K562 (cell line): ENCODE measurements around the gene CBLC. TPM values are rescaled to one million over a fixed set of nuclear protein-coding genes. Genes with fewer than 3 reads are reported as not detected.

ENCODE experiments used
- ESRRB ChIP-seq: fragments of 250-450 bp; sonication (Bioruptor Pico); IDR thresholded peaks from 2 replicates; pipeline ENCODE4 v1.5.0; 2020; ENCODE audit warnings: mild to moderate bottlenecking, moderate library complexity, borderline replicate concordance
- FOXM1 ChIP-seq, 2 experiments: fragments of 450-650 bp in 1 of 2; sonication (generic) in 1 of 2; formaldehyde crosslinking in 1 of 2; IDR thresholded peaks; 2 replicates each; pipeline versions ENCODE4 v1.6.1 to v1.9.0; 2017 to 2022; ENCODE audit warnings: low read depth in 2 of 2, mild to moderate bottlenecking in 2 of 2, missing genetic modification reagents in 1 of 2, moderate library complexity in 1 of 2
- GABPB1 ChIP-seq: sonication (generic); formaldehyde crosslinking; IDR thresholded peaks from 2 replicates; pipeline ENCODE4 v1.8.0; 2022; ENCODE audit warnings: mild to moderate bottlenecking, missing genetic modification reagents
- HDAC6 ChIP-seq: IDR thresholded peaks from 2 replicates; pipeline ENCODE4 v1.6.1; 2012; ENCODE audit warnings: low read depth, mild to moderate bottlenecking, control low read depth, inconsistent platforms, low read length, moderate library complexity
- HLTF ChIP-seq: fragments of 450-650 bp; IDR thresholded peaks from 2 replicates; pipeline ENCODE4 v1.6.1; 2016
- MYC ChIP-seq, 2 experiments: fragments of 250-450 bp in 1 of 2; sonication (Bioruptor Pico) in 1 of 2; IDR thresholded peaks; 2 replicates each; pipeline versions ENCODE4 v1.5.1 to v1.6.1; 2012 to 2021; ENCODE audit warnings: low read depth in 2 of 2, borderline replicate concordance in 1 of 2, improper control_type of control experiment in 1 of 2, low read length in 1 of 2, mild to moderate bottlenecking in 1 of 2, moderate library complexity in 1 of 2
- NBN ChIP-seq: fragments of 450-650 bp; IDR thresholded peaks from 2 replicates; pipeline ENCODE4 v1.6.1; 2016; ENCODE audit warnings: low read depth, mild to moderate bottlenecking
- POLR2A ChIP-seq: fragments of 450-650 bp; conservative IDR thresholded peaks from 2 replicates; pipeline ENCODE4 v1.6.1; 2016
- POLR2B ChIP-seq: fragments of 450-650 bp; IDR thresholded peaks from 2 replicates; pipeline ENCODE4 v1.6.1; 2018; ENCODE audit warnings: low read depth; ENCODE audit not compliant: partially characterized antibody
- RBM39 ChIP-seq: fragments of 200-400 bp; formaldehyde crosslinking; optimal IDR thresholded peaks from 2 replicates; pipeline ENCODE3; 2018; ENCODE audit warnings: low read depth, low read length
- SIRT6 ChIP-seq: IDR thresholded peaks from one replicate; pipeline ENCODE4 v1.6.1; 2012; ENCODE audit warnings: low read depth, mild to moderate bottlenecking, control low read depth, inconsistent platforms, low read length, moderate library complexity
- ZKSCAN3 ChIP-seq: fragments of 250-450 bp; sonication (Bioruptor Pico); IDR thresholded peaks from 2 replicates; pipeline ENCODE4 v1.4.0; 2020
- ZNF277 ChIP-seq: fragments of 250-450 bp; sonication (Bioruptor Pico); IDR thresholded peaks from 2 replicates; pipeline ENCODE4 v1.8.0; 2022; ENCODE audit warnings: inconsistent platforms, mild to moderate bottlenecking, moderate library complexity, borderline replicate concordance
- ZNF408 ChIP-seq: fragments of 250-450 bp; sonication (Bioruptor Pico); IDR thresholded peaks from 2 replicates; pipeline ENCODE4 v1.4.0; 2020; ENCODE audit warnings: low read depth, mild to moderate bottlenecking, moderate library complexity
- polyA plus RNA-seq, 8 experiments: library from polyadenylated mRNA; depleted of rRNA in 4 of 8; stranded (reverse) in 5 of 8; unstranded in 3 of 8; fragments of >200 nt; fragmentation: Nextera tagmentation in 2 of 8; fragmentation: Illumina TruSeq in 1 of 8; extraction: Ambion mirVana in 2 of 8; extraction: Trizol in 1 of 8; gene quantifications; 2 replicates each; pipeline versions ENCODE4 v1.2.1 to v1.2.3, GENCODE V29; 2011 to 2014; ENCODE audit warnings: inconsistent platforms in 1 of 8, missing spikeins in 1 of 8
- total RNA-seq, 7 experiments: library from RNA; depleted of rRNA in 6 of 7; stranded (reverse); fragments of >200 nt in 6 of 7; fragmentation: Illumina TruSeq in 2 of 7; extraction: Trizol in 2 of 7; gene quantifications; 2 replicates each; pipeline versions ENCODE4 v1.2.1 to v1.2.3, GENCODE V29; 2011 to 2021; ENCODE audit warnings: low replicate concordance in 1 of 7
- TF ChIP-seq, protein P1 (sequence below): fragments of 200-800 bp; sonication (Bioruptor generic); IDR thresholded peaks from 2 replicates; pipeline ENCODE4 v1.6.1; 2017; ENCODE audit warnings: missing genetic modification characterization, missing compliant biosample characterization
- TF ChIP-seq, protein P2 (sequence below): fragments of 250-450 bp; sonication (Bioruptor Pico); IDR thresholded peaks from 2 replicates; pipeline ENCODE4 v1.8.0; 2022; ENCODE audit warnings: inconsistent platforms
- TF ChIP-seq, protein P3 (sequence below): fragments of 450-650 bp; conservative IDR thresholded peaks from 2 replicates; pipeline ENCODE4 v1.6.1; 2016; ENCODE audit warnings: missing genetic modification characterization, low read depth, mild to moderate bottlenecking, control low read depth, missing compliant biosample characterization
- TF ChIP-seq, protein P4 (sequence below), 2 experiments: fragments of 200-800 bp in 1 of 2; sonication (Bioruptor generic) in 1 of 2; sonication (generic) in 1 of 2; formaldehyde crosslinking in 1 of 2; IDR thresholded peaks in 1 of 2; conservative IDR thresholded peaks in 1 of 2; 2 replicates each; pipeline versions ENCODE4 v1.5.0 to v1.6.1; 2016 to 2020; ENCODE audit warnings: missing compliant biosample characterization in 1 of 2, missing genetic modification characterization in 1 of 2, missing genetic modification reagents in 1 of 2

The CBLC gene
- total and polyA plus RNA-seq, 9 of the 15 experiments (the other 6 are each of a cell fraction or from before 2014, with no cell fraction given): 0.09 TPM; not detected in 8

DNA sequence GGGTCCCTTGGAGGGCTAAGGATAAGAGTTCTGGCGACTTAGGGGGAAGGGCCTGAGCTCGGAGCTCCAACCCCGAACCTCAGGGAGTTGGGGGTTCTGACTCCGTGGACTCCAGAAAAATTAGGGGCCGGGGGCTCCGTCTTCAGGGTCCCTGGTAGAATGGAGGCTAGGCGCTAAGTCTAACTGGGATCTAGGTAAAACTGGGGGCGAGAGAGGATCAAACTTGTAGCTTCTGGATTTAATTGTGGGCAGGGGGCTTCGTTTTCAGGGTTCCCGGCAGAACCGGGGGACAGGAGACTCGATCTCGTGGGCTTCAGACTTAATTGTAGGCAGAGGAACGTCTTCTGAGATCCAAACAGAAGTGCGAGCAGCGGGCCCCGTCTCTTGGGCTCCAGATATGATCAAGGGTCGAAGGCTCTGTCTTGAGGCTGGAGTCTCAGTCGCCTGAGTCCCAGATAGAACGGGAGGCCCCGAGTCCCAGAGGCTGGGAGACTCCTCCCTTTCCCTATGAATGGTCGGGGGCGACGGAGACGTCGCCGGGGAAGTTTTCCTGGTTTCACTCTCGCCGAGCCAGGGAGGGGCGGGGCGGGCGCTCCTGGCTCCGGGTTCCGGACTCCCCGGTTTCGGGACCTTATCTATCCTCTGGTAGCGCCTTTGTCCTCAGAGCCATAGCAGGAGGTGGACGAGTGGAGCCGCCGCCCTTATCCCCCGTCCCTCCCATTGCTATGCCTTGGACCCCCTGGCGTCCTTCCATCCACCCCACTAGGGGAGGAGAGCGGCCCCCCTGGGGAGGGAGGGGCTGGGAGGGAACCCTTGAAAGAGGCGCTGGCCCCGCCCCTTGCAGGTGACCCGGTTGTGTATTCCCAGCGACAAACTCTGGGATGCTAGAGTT, 69.7 kb downstream of the CBLC start (continued):
- TF ChIP-seq HDAC6 (no peak), SIRT6 (no peak), GABPB1 (0 out of 2 replicates have a peak, but pooled peaks have one; percentile 64), POLR2B (no peak), FOXM1 (IDR thresholded peaks at IDR 0.05; ENCODE audit: low read depth) (no peak), FOXM1 (CRISPR knock-in tag; IDR thresholded peaks at IDR 0.05; ENCODE audit: low read depth) (no peak), ZKSCAN3 (CRISPR knock-in tag) (no peak), HLTF (no peak), NBN (no peak), ZNF408 (CRISPR knock-in tag) (no peak), RBM39 (no peak), MYC (IDR thresholded peaks at IDR 0.05; ENCODE audit: low read depth, low read length) (no peak), MYC (CRISPR knock-in tag; IDR thresholded peaks at IDR 0.05; ENCODE audit: borderline replicate concordance, low read depth) (no peak), ZNF277 (CRISPR knock-in tag) (no peak), ESRRB (no peak), POLR2A (0 out of 2 replicates have a peak, but pooled peaks have one; percentile 24)
- TF ChIP-seq, protein P1, sequence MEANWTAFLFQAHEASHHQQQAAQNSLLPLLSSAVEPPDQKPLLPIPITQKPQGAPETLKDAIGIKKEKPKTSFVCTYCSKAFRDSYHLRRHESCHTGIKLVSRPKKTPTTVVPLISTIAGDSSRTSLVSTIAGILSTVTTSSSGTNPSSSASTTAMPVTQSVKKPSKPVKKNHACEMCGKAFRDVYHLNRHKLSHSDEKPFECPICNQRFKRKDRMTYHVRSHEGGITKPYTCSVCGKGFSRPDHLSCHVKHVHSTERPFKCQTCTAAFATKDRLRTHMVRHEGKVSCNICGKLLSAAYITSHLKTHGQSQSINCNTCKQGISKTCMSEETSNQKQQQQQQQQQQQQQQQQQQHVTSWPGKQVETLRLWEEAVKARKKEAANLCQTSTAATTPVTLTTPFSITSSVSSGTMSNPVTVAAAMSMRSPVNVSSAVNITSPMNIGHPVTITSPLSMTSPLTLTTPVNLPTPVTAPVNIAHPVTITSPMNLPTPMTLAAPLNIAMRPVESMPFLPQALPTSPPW (CRISPR knock-in tag): peak; percentile 83
- TF ChIP-seq, protein P2, sequence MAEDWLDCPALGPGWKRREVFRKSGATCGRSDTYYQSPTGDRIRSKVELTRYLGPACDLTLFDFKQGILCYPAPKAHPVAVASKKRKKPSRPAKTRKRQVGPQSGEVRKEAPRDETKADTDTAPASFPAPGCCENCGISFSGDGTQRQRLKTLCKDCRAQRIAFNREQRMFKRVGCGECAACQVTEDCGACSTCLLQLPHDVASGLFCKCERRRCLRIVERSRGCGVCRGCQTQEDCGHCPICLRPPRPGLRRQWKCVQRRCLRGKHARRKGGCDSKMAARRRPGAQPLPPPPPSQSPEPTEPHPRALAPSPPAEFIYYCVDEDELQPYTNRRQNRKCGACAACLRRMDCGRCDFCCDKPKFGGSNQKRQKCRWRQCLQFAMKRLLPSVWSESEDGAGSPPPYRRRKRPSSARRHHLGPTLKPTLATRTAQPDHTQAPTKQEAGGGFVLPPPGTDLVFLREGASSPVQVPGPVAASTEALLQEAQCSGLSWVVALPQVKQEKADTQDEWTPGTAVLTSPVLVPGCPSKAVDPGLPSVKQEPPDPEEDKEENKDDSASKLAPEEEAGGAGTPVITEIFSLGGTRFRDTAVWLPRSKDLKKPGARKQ: no peak
- TF ChIP-seq, protein P3, sequence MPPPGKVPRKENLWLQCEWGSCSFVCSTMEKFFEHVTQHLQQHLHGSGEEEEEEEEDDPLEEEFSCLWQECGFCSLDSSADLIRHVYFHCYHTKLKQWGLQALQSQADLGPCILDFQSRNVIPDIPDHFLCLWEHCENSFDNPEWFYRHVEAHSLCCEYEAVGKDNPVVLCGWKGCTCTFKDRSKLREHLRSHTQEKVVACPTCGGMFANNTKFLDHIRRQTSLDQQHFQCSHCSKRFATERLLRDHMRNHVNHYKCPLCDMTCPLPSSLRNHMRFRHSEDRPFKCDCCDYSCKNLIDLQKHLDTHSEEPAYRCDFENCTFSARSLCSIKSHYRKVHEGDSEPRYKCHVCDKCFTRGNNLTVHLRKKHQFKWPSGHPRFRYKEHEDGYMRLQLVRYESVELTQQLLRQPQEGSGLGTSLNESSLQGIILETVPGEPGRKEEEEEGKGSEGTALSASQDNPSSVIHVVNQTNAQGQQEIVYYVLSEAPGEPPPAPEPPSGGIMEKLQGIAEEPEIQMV (tag): no peak
- TF ChIP-seq, protein P4, sequence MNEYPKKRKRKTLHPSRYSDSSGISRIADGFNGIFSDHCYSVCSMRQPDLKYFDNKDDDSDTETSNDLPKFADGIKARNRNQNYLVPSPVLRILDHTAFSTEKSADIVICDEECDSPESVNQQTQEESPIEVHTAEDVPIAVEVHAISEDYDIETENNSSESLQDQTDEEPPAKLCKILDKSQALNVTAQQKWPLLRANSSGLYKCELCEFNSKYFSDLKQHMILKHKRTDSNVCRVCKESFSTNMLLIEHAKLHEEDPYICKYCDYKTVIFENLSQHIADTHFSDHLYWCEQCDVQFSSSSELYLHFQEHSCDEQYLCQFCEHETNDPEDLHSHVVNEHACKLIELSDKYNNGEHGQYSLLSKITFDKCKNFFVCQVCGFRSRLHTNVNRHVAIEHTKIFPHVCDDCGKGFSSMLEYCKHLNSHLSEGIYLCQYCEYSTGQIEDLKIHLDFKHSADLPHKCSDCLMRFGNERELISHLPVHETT (CRISPR knock-in tag; conservative IDR thresholded peaks at IDR 0.05 in 1 of 2, IDR thresholded peaks at IDR 0.05 in 1 of 2): peak in 1 of 2 experiments; percentile 57; a peak in 1 of 4 replicates
